ENCODE data around the gene STYXL2. TPM values are rescaled to one million over a fixed set of nuclear protein-coding genes. Genes with fewer than 3 reads are reported as not detected.

The STYXL2 gene
- total RNA-seq, 2 donors from 2014 or later: 5.8 to 21.9 TPM

DNA sequence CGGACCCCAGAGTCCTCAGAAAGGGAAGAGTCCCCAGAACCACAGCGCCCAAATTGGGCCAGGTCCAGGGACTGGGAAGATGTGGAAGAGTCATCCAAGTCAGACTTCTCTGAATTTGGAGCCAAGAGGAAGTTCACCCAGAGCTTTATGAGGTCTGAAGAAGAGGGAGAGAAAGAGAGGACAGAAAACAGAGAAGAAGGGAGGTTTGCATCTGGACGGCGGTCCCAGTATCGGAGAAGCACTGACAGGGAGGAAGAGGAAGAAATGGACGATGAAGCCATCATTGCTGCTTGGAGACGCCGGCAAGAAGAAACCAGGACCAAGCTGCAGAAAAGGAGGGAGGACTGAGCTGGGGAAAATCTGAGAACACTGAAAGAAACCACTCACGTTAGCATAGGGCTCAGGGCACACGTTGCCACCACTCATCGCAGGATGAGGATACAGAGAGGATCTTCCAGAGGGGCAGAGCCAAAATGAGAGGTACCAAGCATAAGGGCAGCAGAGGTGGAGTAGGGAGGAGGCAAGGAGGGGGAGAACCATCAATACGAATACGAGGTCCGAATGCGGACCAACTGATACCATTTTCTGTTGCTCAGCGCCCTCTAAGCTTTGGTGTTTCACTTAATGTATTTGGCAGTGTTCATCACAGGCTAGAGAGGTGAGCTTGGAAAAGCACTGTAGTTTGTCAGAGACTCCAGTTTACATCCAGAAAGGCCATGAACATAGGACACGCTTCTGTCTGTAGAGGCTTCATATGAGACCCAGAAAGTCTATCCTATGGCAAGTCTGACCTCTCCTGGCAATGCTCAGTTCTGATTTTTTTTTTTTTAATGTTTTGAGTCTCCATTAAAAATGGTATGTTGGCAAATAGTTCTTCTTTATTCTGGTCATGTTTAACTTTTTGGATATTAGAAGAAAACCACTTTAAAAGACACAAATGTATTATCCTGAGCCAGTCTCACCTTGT lies 34.7 kb downstream of the STYXL2 start:
- Histone ChIP-seq H3K4me3 (no peak overlapping the region), H3K27ac (no peak overlapping the region), H3K9me3 (no peaks in the 10 kb centered on the region), H3K27me3 (replicated peaks; ENCODE audit: insufficient read depth) (no peaks in the 10 kb centered on the region), H3K36me3 (peaks cover 24% of the 10 kb centered on the region), H3K4me1 (ENCODE audit: control insufficient read depth in 1 of 2, low read depth in 2 of 2) (no peaks in the 10 kb centered on the region)
- ATAC-seq (ENCODE audit: insufficient number of reproducible peaks, low FRiP score, low read depth) (no peak), DNase-seq (ENCODE audit: low spot score) (no peak)
- TF ChIP-seq, protein P1, sequence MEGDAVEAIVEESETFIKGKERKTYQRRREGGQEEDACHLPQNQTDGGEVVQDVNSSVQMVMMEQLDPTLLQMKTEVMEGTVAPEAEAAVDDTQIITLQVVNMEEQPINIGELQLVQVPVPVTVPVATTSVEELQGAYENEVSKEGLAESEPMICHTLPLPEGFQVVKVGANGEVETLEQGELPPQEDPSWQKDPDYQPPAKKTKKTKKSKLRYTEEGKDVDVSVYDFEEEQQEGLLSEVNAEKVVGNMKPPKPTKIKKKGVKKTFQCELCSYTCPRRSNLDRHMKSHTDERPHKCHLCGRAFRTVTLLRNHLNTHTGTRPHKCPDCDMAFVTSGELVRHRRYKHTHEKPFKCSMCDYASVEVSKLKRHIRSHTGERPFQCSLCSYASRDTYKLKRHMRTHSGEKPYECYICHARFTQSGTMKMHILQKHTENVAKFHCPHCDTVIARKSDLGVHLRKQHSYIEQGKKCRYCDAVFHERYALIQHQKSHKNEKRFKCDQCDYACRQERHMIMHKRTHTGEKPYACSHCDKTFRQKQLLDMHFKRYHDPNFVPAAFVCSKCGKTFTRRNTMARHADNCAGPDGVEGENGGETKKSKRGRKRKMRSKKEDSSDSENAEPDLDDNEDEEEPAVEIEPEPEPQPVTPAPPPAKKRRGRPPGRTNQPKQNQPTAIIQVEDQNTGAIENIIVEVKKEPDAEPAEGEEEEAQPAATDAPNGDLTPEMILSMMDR (IDR thresholded peaks at IDR 0.05): no peak

DNA sequence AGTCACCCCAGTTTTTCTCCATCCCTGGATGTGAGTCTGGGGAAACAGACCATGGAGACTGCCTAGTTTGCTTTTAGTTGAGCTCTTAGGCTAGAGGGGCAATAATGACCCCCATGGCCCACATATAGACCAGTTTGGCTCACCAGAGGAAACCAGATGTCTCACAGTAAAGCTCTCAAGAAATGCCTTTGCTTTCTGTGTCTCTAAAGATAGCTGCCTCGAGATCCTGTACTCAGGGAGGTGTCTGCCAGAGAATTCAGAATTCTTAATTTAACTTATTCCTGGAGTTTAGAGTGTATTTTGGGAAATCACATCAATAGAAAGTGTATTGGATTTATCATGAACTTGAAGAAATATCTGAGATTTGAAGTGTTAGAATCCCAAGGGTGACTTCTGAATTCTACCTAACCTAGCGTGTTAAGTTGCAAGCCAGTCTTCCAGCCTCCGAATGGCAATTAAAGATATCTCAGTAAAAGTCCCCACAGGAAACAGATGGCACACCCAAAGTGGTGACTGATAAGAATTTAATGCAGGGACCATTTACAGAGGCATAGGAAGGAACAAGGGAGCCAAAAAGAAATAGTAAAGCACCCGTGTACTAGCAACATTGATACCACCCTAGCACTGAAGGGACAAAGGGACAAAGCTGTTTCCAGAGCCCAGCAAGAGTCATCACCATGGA lies 37.1 kb downstream of the STYXL2 start:
- Histone ChIP-seq H3K36me3 (peaks cover 20% of the 10 kb centered on the region), H3K27ac (no peak overlapping the region), H3K27me3 (replicated peaks; ENCODE audit: insufficient read depth) (no peaks in the 10 kb centered on the region), H3K9me3 (no peaks in the 10 kb centered on the region), H3K4me3 (no peak overlapping the region), H3K4me1 (ENCODE audit: control insufficient read depth in 1 of 2, low read depth in 2 of 2) (peaks cover 4 to 14% of the 10 kb centered on the region in 2 donors)
- TF ChIP-seq, protein P1 (IDR thresholded peaks at IDR 0.05): no peak
- ATAC-seq (ENCODE audit: insufficient number of reproducible peaks, low FRiP score, low read depth) (no peak), DNase-seq (ENCODE audit: low spot score) (no peak)

DNA sequence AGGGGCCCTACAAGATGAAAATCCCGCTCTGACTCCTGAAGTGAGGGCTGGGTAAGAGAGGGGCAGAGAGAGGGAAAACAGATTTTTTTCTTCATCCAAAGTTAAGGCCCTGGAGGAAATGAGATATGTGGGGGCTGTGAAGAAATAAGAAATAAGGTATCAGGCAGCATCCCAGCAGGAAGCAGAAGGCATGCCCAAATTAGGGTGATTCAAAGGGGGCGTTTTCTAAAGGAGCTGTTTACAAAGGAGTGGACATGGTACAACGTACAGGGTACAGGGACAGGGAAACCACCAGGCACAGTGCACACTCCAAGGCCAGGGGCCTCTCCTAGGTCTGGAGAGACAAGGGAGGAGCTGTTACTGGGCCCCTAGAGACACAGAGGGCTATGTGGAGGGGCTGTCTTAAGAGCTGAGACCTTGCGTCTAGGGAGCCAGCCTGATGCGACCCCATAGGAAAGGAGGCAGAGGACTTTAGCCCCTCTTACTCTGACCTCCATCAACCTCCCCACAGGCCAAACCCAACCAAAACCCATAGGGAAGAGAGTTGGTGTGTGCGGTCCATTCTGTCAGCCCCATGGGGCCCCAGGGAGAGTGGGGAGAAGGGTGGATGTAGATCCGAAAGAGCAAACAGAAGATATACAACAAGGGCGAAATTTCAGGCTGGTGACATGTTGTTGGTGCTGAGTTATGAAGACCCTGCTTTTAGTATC lies 38.6 kb downstream of the STYXL2 start:
- Histone ChIP-seq H3K36me3 (peaks cover 7% of the 10 kb centered on the region), H3K4me1 (ENCODE audit: control insufficient read depth in 1 of 2, low read depth in 2 of 2) (peaks cover 16 to 29% of the 10 kb centered on the region in 2 donors), H3K27me3 (replicated peaks; ENCODE audit: insufficient read depth) (no peaks in the 10 kb centered on the region), H3K27ac (no peak overlapping the region), H3K9me3 (no peaks in the 10 kb centered on the region), H3K4me3 (no peak overlapping the region)
- ATAC-seq (ENCODE audit: insufficient number of reproducible peaks, low FRiP score, low read depth): no peak
- TF ChIP-seq, protein P1 (IDR thresholded peaks at IDR 0.05): no peak
- no peak for DNase-seq (ENCODE audit: low spot score)

DNA sequence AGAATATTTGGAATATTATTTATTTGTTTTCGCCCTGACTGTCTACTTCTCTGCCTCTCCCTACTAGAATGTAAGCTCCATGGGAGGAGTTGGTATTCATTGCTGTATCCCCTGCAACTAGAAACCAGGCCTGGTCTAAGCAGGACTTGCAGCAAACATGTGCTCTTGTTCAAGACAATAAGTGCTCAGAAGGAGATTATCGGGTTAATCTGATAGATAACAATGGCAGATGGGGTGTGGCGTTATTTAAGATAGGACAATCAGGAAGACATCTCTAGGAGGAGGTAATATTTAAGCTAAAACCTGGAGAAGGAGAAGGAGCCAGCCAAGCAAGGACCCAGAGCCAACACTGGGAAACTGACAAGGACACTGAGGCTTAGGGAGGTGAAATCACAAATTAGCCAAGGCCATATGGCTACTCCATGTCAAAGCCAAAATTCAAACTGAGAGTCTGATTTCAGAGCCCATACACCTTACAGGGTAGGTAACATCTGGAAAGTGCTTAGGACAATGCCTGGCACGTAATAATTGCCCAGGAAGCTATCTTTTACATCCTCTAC lies 41.5 kb downstream of the STYXL2 start:
- DNase-seq (ENCODE audit: low spot score): no peak
- Histone ChIP-seq H3K36me3 (no peaks in the 10 kb centered on the region), H3K4me3 (no peak overlapping the region), H3K4me1 (ENCODE audit: control insufficient read depth in 1 of 2, low read depth in 2 of 2) (peaks cover 20 to 35% of the 10 kb centered on the region in 2 donors), H3K27me3 (replicated peaks; ENCODE audit: insufficient read depth) (no peaks in the 10 kb centered on the region), H3K9me3 (no peaks in the 10 kb centered on the region), H3K27ac (peak overlapping the region; percentile 71 to 91)
- TF ChIP-seq, protein P1 (IDR thresholded peaks at IDR 0.05): no peak
- no peak for ATAC-seq (ENCODE audit: insufficient number of reproducible peaks, low FRiP score, low read depth)

Measured in thoracic aorta (tissue), 2 donors.